SU-DHL-6 (cell line): Measurements from ENCODE around the gene SLC7A11.

Experiments
- H2AFZ ChIP-seq: fragments of 200-600 bp; sonication (generic); 2 replicates; pipeline ENCODE4 v1.6.1; 2014; ENCODE audit warnings: low read depth, mild to moderate bottlenecking, moderate library complexity, mixed read lengths, antibody characterized with exemption, low read length; ENCODE audit not compliant: severe bottlenecking
- H3F3A ChIP-seq: fragments of 200-600 bp; shearing (Covaris generic); 2 replicates; pipeline ENCODE4 v1.6.0; 2016; ENCODE audit warnings: antibody characterized with exemption, mild to moderate bottlenecking; ENCODE audit not compliant: insufficient read depth
- H3K27ac ChIP-seq: fragments of 200-600 bp; sonication (generic); 2 replicates; pipeline ENCODE4 v1.5.1; 2016; ENCODE audit warnings: low read depth, mild to moderate bottlenecking, low read length, moderate library complexity, mixed read lengths
- H3K27me3 ChIP-seq: fragments of 200-600 bp; sonication (generic), shearing (Covaris generic); 2 replicates; pipeline ENCODE4 v1.6.0; 2014; ENCODE audit warnings: mild to moderate bottlenecking, low read length
- H3K36me3 ChIP-seq: fragments of 200-600 bp; sonication (generic); 2 replicates; pipeline ENCODE4 v1.6.1; 2014; ENCODE audit warnings: mild to moderate bottlenecking, low read length, mixed read lengths
- H3K4me2 ChIP-seq: fragments of 300-600, 200-600 bp; shearing (Covaris generic), sonication (generic); 2 replicates; pipeline ENCODE4 v1.6.0; 2014; ENCODE audit warnings: low read length, low read depth, mild to moderate bottlenecking; ENCODE audit not compliant: poor library complexity, severe bottlenecking
- H3K4me3 ChIP-seq: fragments of 200-600 bp; sonication (generic); 2 replicates; pipeline ENCODE4 v1.5.1; 2014; ENCODE audit warnings: antibody characterized with exemption, low read length, mild to moderate bottlenecking, mixed read lengths; ENCODE audit not compliant: insufficient read depth, poor library complexity, severe bottlenecking
- H3K79me2 ChIP-seq: fragments of 200-600 bp; sonication (generic); 2 replicates; pipeline ENCODE4 v1.6.1; 2014; ENCODE audit warnings: mild to moderate bottlenecking, low read length, moderate library complexity; ENCODE audit not compliant: insufficient read depth
- H3K9ac ChIP-seq: fragments of 200-600 bp; sonication (generic); 2 replicates; pipeline ENCODE4 v1.7.0; 2014; ENCODE audit warnings: mild to moderate bottlenecking, low read length
- H3K9me2 ChIP-seq: fragments of 200-600 bp; sonication (generic); replicated peaks from 2 replicates; pipeline ENCODE4 v1.6.1; 2014; ENCODE audit warnings: low read length; ENCODE audit not compliant: insufficient read depth
- H3K9me3 ChIP-seq: fragments of 200-600 bp; sonication (generic); 2 replicates; pipeline ENCODE4 v1.6.1; 2014; ENCODE audit warnings: low read length, mixed read lengths; ENCODE audit not compliant: insufficient read depth
- H4K20me1 ChIP-seq: fragments of 200-600 bp; sonication (generic); 2 replicates; pipeline ENCODE4 v1.6.1; 2014; ENCODE audit warnings: low read depth, mild to moderate bottlenecking, antibody characterized with exemption, low read length, moderate library complexity, mixed read lengths
- CTCF ChIP-seq: fragments of 200-600 bp; sonication (generic); IDR thresholded peaks from one replicate; pipeline ENCODE4 v1.5.1; 2017; ENCODE audit warnings: antibody characterized with exemption, mild to moderate bottlenecking, low read length, moderate library complexity; ENCODE audit not compliant: insufficient read depth, poor library complexity, severe bottlenecking
- EZH2phosphoT487 ChIP-seq: fragments of 200-600 bp; sonication (generic), shearing (Covaris generic); conservative IDR thresholded peaks from 2 replicates; pipeline ENCODE4 v1.6.1; 2018; ENCODE audit warnings: mild to moderate bottlenecking, antibody characterized with exemption, low read length, moderate library complexity, mixed read lengths

Gene SLC7A11

DNA sequence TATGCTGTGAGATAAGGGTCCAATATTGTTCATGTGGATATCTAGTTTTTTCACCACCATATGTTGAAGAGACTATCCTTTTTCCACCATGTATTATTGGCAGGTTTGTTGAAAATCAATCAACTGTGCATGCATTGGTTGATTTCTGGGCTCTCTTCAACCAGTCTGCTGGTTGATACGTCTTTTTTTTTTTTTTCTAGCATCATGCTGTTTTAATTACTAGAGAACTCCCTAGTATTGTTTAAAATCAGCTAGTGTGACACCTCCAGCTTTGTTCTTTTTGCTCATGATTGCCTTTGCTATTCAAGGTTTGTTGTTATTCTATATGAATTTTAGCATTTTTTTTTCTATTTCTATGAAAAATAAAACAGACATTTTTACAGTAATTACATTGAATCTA lies 123.9 kb downstream of the SLC7A11 start:
- H3K4me3 ChIP-seq: no peak overlapping the region
- TF ChIP-seq EZH2phosphoT487: no peak
- TF ChIP-seq CTCF: no peak
- no peaks in the 10 kb centered on the region for H3K9me2 ChIP-seq
- H3K9ac ChIP-seq: no peak overlapping the region
- no peaks in the 10 kb centered on the region for H3K9me3 ChIP-seq
- no peaks in the 10 kb centered on the region for H3K79me2 ChIP-seq
- no peak overlapping the region for H3K27ac ChIP-seq
- no peaks in the 10 kb centered on the region for H4K20me1 ChIP-seq
- no peaks in the 10 kb centered on the region for H3K27me3 ChIP-seq
- no peaks in the 10 kb centered on the region for H3F3A ChIP-seq
- H2AFZ ChIP-seq: no peak overlapping the region
- H3K36me3 ChIP-seq: no peaks in the 10 kb centered on the region
- no peak overlapping the region for H3K4me2 ChIP-seq

GRCh38 chr4:138115053-138115452 lies 127.1 kb downstream of the SLC7A11 start:
- Histone ChIP-seq H3K4me3 (no peak overlapping the region), H2AFZ (no peak overlapping the region)

GRCh38 chr4:138114434-138114833 lies 127.7 kb downstream of the SLC7A11 start:
- Histone ChIP-seq H3K9me2 (no peaks in the 10 kb centered on the region), H3K4me3 (no peak overlapping the region), H3K9ac (no peak overlapping the region), H3K79me2 (no peaks in the 10 kb centered on the region), H3K27me3 (no peaks in the 10 kb centered on the region), H3K36me3 (no peaks in the 10 kb centered on the region), H3K27ac (no peak overlapping the region), H3K9me3 (no peaks in the 10 kb centered on the region), H4K20me1 (no peaks in the 10 kb centered on the region), H3F3A (no peaks in the 10 kb centered on the region), H2AFZ (no peak overlapping the region), H3K4me2 (peak overlapping the region; percentile 31)
- TF ChIP-seq EZH2phosphoT487 (no peak), CTCF (no peak)

More at GRCh38 chr4:138115053-138115452, 127.1 kb downstream of the SLC7A11 start:
- no peak overlapping the region for H3K9ac ChIP-seq
- H3K27me3 ChIP-seq: no peaks in the 10 kb centered on the region
- H4K20me1 ChIP-seq: no peaks in the 10 kb centered on the region
- no peaks in the 10 kb centered on the region for H3K36me3 ChIP-seq
- no peaks in the 10 kb centered on the region for H3F3A ChIP-seq
- H3K27ac ChIP-seq: no peak overlapping the region
- H3K79me2 ChIP-seq: no peaks in the 10 kb centered on the region
- no peaks in the 10 kb centered on the region for H3K9me2 ChIP-seq
- peak overlapping the region; percentile 31 for H3K4me2 ChIP-seq
- no peak for TF ChIP-seq CTCF
- TF ChIP-seq EZH2phosphoT487: no peak
- no peaks in the 10 kb centered on the region for H3K9me3 ChIP-seq
